Measurements from ENCODE around the gene BANK1. TPM values are rescaled to one million over a fixed set of nuclear protein-coding genes. Genes with fewer than 3 reads are reported as not detected.

Gene BANK1
- total RNA-seq, 1 donor from 2014 or later: not detected

- peak; percentile 27 for DNase-seq (ENCODE audit: low read depth, low spot score)
Measured at GRCh38 chr4:102022343-102022742, 231.8 kb downstream of the BANK1 start.

- DNase-seq (ENCODE audit: low read depth, low spot score): no peak
Measured at GRCh38 chr4:102027961-102028360, 237.4 kb downstream of the BANK1 start.

GRCh38 chr4:102031406-102031805 is 240.9 kb downstream of the BANK1 start:
- no peak for DNase-seq (ENCODE audit: low read depth, low spot score)

GRCh38 chr4:102036016-102036415 is 245.5 kb downstream of the BANK1 start:
- no peak for DNase-seq (ENCODE audit: low read depth, low spot score)

GRCh38 chr4:102036619-102037376 is 246.3 kb downstream of the BANK1 start:
- no peak for DNase-seq (ENCODE audit: low read depth, low spot score)

- DNase-seq (ENCODE audit: low read depth, low spot score): no peak
Measured at GRCh38 chr4:102037566-102037965, 247.0 kb downstream of the BANK1 start.

- DNase-seq (ENCODE audit: low read depth, low spot score): no peak
Measured at GRCh38 chr4:102042871-102043802, 252.6 kb downstream of the BANK1 start.

GRCh38 chr4:102047616-102048015 is 257.1 kb downstream of the BANK1 start:
- DNase-seq (ENCODE audit: low read depth, low spot score): no peak

- no peak for DNase-seq (ENCODE audit: low read depth, low spot score)
Measured at GRCh38 chr4:102055805-102056204, 265.3 kb downstream of the BANK1 start.

GRCh38 chr4:102057122-102057521 is 266.6 kb downstream of the BANK1 start:
- DNase-seq (ENCODE audit: low read depth, low spot score): no peak

- no peak for DNase-seq (ENCODE audit: low read depth, low spot score)
Measured at GRCh38 chr4:102061133-102061532, 270.6 kb downstream of the BANK1 start.

- no peak for DNase-seq (ENCODE audit: low read depth, low spot score)
Measured at GRCh38 chr4:102064747-102065442, 274.4 kb downstream of the BANK1 start.

- no peak for DNase-seq (ENCODE audit: low read depth, low spot score)
Measured at GRCh38 chr4:102076622-102077021, 286.1 kb downstream of the BANK1 start.

GRCh38 chr4:102080184-102080583 is 289.7 kb downstream of the BANK1 start:
- DNase-seq (ENCODE audit: low read depth, low spot score): no peak

- DNase-seq (ENCODE audit: low read depth, low spot score): no peak
Measured at GRCh38 chr4:102089850-102090621, 299.5 kb downstream of the BANK1 start.

- no peak for DNase-seq (ENCODE audit: low read depth, low spot score)
Measured at GRCh38 chr4:102091656-102092055, 301.1 kb downstream of the BANK1 start.

GRCh38 chr4:102094481-102094880 is 304.0 kb downstream of the BANK1 start:
- DNase-seq (ENCODE audit: low read depth, low spot score): no peak

- no peak for DNase-seq (ENCODE audit: low read depth, low spot score)
Measured at GRCh38 chr4:102103368-102103767, 312.8 kb downstream of the BANK1 start.

GRCh38 chr4:102104278-102104677 is 313.7 kb downstream of the BANK1 start:
- no peak for DNase-seq (ENCODE audit: low read depth, low spot score)

GRCh38 chr4:102105983-102106382 is 315.5 kb downstream of the BANK1 start:
- no peak for DNase-seq (ENCODE audit: low read depth, low spot score)

- DNase-seq (ENCODE audit: low read depth, low spot score): no peak
Measured at GRCh38 chr4:102114118-102114630, 323.6 kb downstream of the BANK1 start.
